Uterus (tissue), 4 donors: ENCODE data around the gene MRPL48. TPM values are rescaled to one million over a fixed set of nuclear protein-coding genes. Genes with fewer than 3 reads are reported as not detected.
"Not testable (repeated sequence)": the region's sequence is repeated elsewhere in the genome, so short reads cannot be mapped to it uniquely, and the experiment has no call there.

Experiments used
- DNase-seq, 2 donors: peaks; one replicate each; pipeline ENCODE4 v3.0.0-alpha.2; 2019 to 2020
- H3K27ac ChIP-seq, 2 donors: fragments of 200-600 bp; sonication (generic); 1 replicate in 1 of 2; 2 replicates in 1 of 2; pipeline ENCODE4 v1.5.1; 2016 to 2018
- H3K27me3 ChIP-seq, 2 donors: fragments of 200-600 bp; sonication (generic); one replicate each; pipeline ENCODE4 v1.5.1; 2018 to 2019; ENCODE audit warnings: control low read depth in 1 of 2
- H3K36me3 ChIP-seq, 2 donors: fragments of 200-600 bp; sonication (generic); one replicate each; pipeline ENCODE4 v1.5.1; 2019; ENCODE audit warnings: control low read depth in 1 of 2
- H3K4me1 ChIP-seq, 2 donors: fragments of 200-600 bp; sonication (generic); one replicate each; pipeline ENCODE4 v1.5.1; 2018 to 2019; ENCODE audit warnings: control low read depth in 1 of 2
- H3K4me3 ChIP-seq, 2 donors: fragments of 200-600 bp; sonication (generic); 1 replicate in 1 of 2; 2 replicates in 1 of 2; pipeline ENCODE4 v1.5.1; 2018 to 2019; ENCODE audit warnings: mild to moderate bottlenecking in 1 of 2
- H3K9me3 ChIP-seq, 2 donors: fragments of 200-600 bp; sonication (generic); one replicate each; pipeline ENCODE4 v1.5.1; 2019; ENCODE audit warnings: control low read depth in 1 of 2
- CTCF ChIP-seq, 4 experiments: fragments of 200-600 bp in 2 of 4; fragments of 450-650 bp in 2 of 4; sonication (generic) in 2 of 4; IDR thresholded peaks; one replicate each; pipeline ENCODE4 v1.5.1; 2016 to 2019; ENCODE audit warnings: antibody characterized with exemption in 4 of 4, mild to moderate bottlenecking in 2 of 4, moderate library complexity in 1 of 4
- POLR2A ChIP-seq, 2 donors: fragments of 450-650 bp; IDR thresholded peaks; one replicate each; pipeline ENCODE4 v1.6.1; 2016; ENCODE audit warnings: antibody characterized with exemption in 2 of 2, mild to moderate bottlenecking in 1 of 2, moderate library complexity in 1 of 2
- intact Hi-C: fragments of 100-400 bp; cut with DNase I; formaldehyde crosslinking; loops from one replicate; pipeline ENCODE4 v1.15.1; 2023; ENCODE audit warnings: low total_unique reads
- total RNA-seq, 4 donors: library from RNA; depleted of rRNA in 3 of 4; stranded (reverse); fragments of >200 nt in 3 of 4; gene quantifications; one replicate each; pipeline versions ENCODE4 v1.1.0 to v1.2.4, GENCODE V29; 2014 to 2023
- donor health status: DM: yes; HTN: yes; CAD: no.

MRPL48 gene
- total RNA-seq, 4 donors from 2014 or later, result 5.6 to 29.6 (median 11.9) TPM

DNA sequence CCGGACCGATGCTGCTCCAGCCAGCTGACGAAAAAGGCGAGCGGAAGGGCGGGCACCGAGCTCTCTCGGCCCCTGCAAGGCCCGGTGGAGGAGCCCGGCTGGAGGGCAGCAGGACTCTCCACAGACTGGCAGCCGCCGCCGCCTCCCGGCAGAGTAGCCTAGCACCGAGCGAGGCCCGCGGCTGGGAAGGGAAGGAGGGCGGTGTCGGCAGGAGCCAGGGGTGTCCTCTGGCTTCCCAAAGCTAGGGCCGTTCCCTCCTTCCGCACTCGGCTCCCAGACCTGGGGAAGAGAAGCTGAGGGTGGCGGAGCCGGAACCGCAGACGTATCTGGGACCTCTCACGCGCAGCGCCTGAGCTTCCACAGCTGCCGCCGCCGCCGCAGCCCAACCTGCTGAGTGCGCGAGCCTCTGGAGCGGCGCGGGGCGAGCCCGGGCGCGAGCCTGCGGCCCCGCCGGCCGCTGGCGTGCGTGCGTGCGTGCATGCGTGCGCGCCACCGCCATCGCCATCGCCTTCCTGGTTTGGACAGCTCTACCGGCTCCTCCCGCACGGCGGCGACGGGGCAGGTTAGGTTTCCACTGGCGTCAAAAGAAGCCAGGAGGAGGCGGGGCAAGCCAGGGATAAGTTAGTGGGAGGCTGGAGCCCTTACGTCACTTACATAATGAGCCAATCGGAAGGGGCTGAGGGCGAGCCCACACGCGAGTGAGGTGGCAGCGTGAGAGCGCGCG, 26.8 kb upstream of the MRPL48 start, which contains the start of gene RAB6A:
RAB6A (minus strand) TSS at position 396 of the 724 bp plus-strand sequence. CDS start 439 bp downstream, outside the sequence.
- Histone ChIP-seq H3K27me3 (no peaks in the 10 kb centered on the region), H3K4me3 (peak within 1 kb of the TSS; percentile 68 to 91), H3K9me3 (no peaks in the 10 kb centered on the region), H3K36me3 (no peaks in the 10 kb centered on the region), H3K4me1 (peaks cover 4 to 8% of the 10 kb centered on the region in 2 donors), H3K27ac (peak within 1 kb of the TSS; percentile 95 to 96)
- TF ChIP-seq POLR2A (IDR thresholded peaks at IDR 0.05) (peak; percentile 88 to 93), CTCF (IDR thresholded peaks at IDR 0.05) (peak in 3 of 4 experiments; percentile 39 to 84 (median 57))
- intact Hi-C loops, result no loop called here
- DNase-seq, result peak; percentile 100

GRCh38 chr11:73761403-73761945, 26.2 kb upstream of the MRPL48 start:
- intact Hi-C loops, result no loop called here
- H3K4me3 ChIP-seq, result peak overlapping the region; percentile 38 to 40
- DNase-seq, result peak in 1 of 2 donors; percentile 29

GRCh38 chr11:73762732-73763131, 24.9 kb upstream of the MRPL48 start:
- TF ChIP-seq POLR2A (IDR thresholded peaks at IDR 0.05), result no peak
- no peak for TF ChIP-seq CTCF (IDR thresholded peaks at IDR 0.05)

More at GRCh38 chr11:73761403-73761945, 26.2 kb upstream of the MRPL48 start:
- H3K36me3 ChIP-seq, result no peaks in the 10 kb centered on the region
- peak overlapping the region; percentile 95 to 96 for H3K27ac ChIP-seq
- no peaks in the 10 kb centered on the region for H3K9me3 ChIP-seq
- H3K4me1 ChIP-seq, result peaks cover 4 to 8% of the 10 kb centered on the region in 2 donors
- H3K27me3 ChIP-seq, result no peaks in the 10 kb centered on the region
- TF ChIP-seq CTCF (IDR thresholded peaks at IDR 0.05) (no peak), POLR2A (IDR thresholded peaks at IDR 0.05) (no peak)

DNA sequence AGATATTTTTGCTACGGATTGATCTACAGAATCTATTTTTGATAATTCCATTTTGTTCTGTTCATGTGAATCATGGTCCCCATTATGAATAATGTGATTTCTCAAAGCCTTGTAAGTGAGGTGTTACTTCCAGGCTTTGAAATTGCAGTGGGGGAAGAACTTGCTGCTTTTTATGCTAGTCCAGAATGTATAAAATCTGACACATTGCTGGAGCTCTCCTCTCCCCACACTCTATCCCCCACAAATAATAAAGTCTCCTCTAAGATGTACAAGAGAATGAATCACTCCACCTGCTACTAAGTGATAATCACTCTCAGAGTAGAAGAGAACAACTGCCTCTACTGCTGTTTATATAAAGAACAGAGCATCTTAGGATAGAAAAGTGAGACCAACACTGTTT, 20.9 kb upstream of the MRPL48 start:
- Histone ChIP-seq H3K4me1 (no peaks in the 10 kb centered on the region), H3K4me3 (no peak overlapping the region), H3K36me3 (no peaks in the 10 kb centered on the region), H3K27me3 (no peaks in the 10 kb centered on the region), H3K27ac (no peak overlapping the region), H3K9me3 (no peaks in the 10 kb centered on the region)
- DNase-seq, result no peak
- TF ChIP-seq CTCF (IDR thresholded peaks at IDR 0.05) (no peak), POLR2A (IDR thresholded peaks at IDR 0.05) (no peak)
- intact Hi-C loops, result no loop called here

More at GRCh38 chr11:73762732-73763131, 24.9 kb upstream of the MRPL48 start:
- H3K36me3 ChIP-seq, result no peaks in the 10 kb centered on the region
- no peaks in the 10 kb centered on the region for H3K9me3 ChIP-seq
- H3K27me3 ChIP-seq, result no peaks in the 10 kb centered on the region
- H3K4me3 ChIP-seq, result no peak overlapping the region
- H3K4me1 ChIP-seq, result peaks cover 0 to 8% of the 10 kb centered on the region in 2 donors
- intact Hi-C loops, result no loop called here
- DNase-seq, result no peak
- H3K27ac ChIP-seq, result no peak overlapping the region

DNA sequence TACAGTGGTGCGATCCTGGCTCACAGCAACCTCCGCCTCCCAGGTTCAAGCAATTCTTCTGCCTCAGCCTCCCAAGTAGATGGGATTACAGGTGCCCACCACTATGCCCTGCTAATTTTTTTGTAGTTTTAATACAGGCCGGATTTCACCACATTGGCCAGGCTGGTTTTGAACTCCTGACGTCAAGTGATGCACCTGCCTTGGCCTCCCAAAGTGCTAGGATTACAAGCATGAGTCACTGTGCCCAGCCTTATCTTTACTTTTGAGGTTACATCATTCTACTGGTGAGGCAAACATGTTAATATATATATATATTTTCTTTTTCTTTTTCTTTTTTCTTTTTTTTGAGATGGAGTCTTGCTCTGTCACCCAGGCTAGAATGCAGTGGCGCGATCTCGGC, 16.9 kb upstream of the MRPL48 start:
- H3K27ac ChIP-seq, intact Hi-C loops, DNase-seq, H3K4me1 ChIP-seq, H3K27me3 ChIP-seq, H3K4me3 ChIP-seq, H3K36me3 ChIP-seq, H3K9me3 ChIP-seq: not testable (repeated sequence)
